ENCODE measurements around the gene MEIOB. TPM values are rescaled to one million over a fixed set of nuclear protein-coding genes. Genes with fewer than 3 reads are reported as not detected.

Gene MEIOB
- polyA plus RNA-seq, 1 of the 3 experiments (the other 2 are of a cell fraction), result not detected

DNA sequence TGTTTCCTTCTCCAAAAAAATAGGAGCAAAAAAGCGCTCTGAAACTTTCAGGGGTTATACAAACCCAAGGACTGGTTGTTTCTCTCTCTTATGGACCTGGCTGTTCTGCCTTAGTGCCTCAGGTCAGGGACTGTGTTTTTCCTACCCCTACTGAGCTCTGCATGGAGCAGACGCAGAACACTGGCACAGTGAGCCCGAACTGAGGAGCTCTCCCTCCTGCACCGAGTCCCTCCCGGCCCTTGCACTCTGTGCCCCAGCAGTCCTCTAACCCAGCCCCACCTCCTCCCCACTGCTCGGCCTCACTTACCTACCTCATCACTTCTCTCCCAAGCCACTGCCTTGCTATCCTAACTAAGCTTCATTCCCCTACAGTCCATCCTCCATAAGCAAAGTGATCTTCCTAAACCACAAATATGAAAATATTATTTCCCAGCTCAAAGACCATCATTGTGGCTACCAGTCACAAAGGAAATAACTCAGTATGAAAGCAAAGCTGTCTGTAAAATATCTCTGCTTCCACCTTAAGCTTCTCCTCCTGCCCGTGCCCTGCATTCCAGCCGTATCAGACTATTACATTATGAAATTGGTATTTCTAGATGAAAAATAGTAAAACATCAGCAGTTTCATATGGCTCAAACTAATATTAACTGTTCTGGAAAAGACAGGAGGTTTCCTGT is 13.6 kb downstream of the MEIOB start:
- Histone ChIP-seq H3F3A (replicated peaks; ENCODE audit: insufficient read depth) (no peaks in the 10 kb centered on the region), H4K20me1 (ENCODE audit: insufficient read depth) (no peaks in the 10 kb centered on the region), H3K4me3 (ENCODE audit: low read depth in 2 of 2, low read length in 1 of 2) (no peak overlapping the region), H3K27ac (ENCODE audit: low read depth in 2 of 2, low read length in 1 of 2) (no peak overlapping the region), H2AFZ (ENCODE audit: low read depth) (no peak overlapping the region), H3K9me2 (no peaks in the 10 kb centered on the region), H3K9ac (no peak overlapping the region), H3K4me2 (no peak overlapping the region), H3K4me1 (ENCODE audit: control insufficient read depth in 1 of 2, insufficient read depth in 2 of 2, low read depth in 1 of 2, low read length in 1 of 2) (no peaks in the 10 kb centered on the region), H3K36me3 (replicated peaks in 1 of 2; ENCODE audit: control insufficient read depth in 1 of 2, insufficient read depth in 2 of 2, low read length in 1 of 2) (no peaks in the 10 kb centered on the region), H3K9me3 (no peaks in the 10 kb centered on the region), H3K79me2 (ENCODE audit: insufficient read depth) (no peaks in the 10 kb centered on the region), H3K27me3 (ENCODE audit: insufficient read depth) (0 out of 2 replicates have a peak, but pooled peaks cover 12% of the 10 kb centered on the region)
- TF ChIP-seq, protein P1, sequence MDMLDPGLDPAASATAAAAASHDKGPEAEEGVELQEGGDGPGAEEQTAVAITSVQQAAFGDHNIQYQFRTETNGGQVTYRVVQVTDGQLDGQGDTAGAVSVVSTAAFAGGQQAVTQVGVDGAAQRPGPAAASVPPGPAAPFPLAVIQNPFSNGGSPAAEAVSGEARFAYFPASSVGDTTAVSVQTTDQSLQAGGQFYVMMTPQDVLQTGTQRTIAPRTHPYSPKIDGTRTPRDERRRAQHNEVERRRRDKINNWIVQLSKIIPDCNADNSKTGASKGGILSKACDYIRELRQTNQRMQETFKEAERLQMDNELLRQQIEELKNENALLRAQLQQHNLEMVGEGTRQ (IDR thresholded peaks at IDR 0.05; ENCODE audit: borderline replicate concordance, low read depth, low read length), result no peak
- TF ChIP-seq, protein P2, sequence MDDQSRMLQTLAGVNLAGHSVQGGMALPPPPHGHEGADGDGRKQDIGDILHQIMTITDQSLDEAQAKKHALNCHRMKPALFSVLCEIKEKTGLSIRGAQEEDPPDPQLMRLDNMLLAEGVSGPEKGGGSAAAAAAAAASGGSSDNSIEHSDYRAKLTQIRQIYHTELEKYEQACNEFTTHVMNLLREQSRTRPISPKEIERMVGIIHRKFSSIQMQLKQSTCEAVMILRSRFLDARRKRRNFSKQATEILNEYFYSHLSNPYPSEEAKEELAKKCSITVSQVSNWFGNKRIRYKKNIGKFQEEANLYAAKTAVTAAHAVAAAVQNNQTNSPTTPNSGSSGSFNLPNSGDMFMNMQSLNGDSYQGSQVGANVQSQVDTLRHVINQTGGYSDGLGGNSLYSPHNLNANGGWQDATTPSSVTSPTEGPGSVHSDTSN (IDR thresholded peaks at IDR 0.05), result peak; percentile 21; the same call in 1 of the 2 replicates
- POLR2A ChIA-PET, result no interaction called here
- DNase-seq, result no peak
- CTCF ChIA-PET, result interaction anchor here (0.9 to 2.8 kb wide), 3 partner anchors 8 to 83 kb away, joined by 3 to 24 read pairs (median 4); no protein-coding TSS in a partner anchor
- 54% methylated on average over 8 of the region's 8 CpGs for WGBS (ENCODE audit: low lambda C conversion rate)

DNA sequence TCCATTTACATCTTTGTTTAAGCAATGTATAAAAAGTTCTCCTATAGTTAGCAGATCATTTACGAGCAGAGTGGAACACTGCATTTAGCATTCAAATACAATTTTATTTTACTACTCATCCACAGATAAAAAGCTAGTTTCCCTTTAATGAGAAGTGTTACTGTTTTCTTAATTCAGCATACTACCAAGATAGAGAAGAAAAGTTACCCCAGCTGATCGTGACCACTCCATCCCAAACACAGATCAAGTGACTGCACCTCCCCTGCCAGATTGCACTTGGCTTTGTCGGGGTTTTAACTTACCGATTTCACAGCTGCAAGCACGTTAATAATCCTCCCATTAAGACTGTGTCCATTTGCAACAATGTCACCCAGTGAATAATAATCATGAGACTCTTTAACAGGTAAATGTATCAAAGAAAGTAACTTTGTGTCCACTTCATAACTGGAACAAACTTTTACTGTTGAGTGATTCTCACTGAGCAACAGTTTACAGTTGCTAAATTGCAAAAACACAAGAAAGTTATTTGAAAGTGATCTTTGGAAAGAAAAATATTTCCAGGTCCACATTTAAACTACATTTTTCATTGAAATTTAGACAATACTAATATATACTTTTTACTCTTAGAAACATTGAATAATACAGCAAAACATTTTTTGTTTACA is 14.4 kb downstream of the MEIOB start:
- no peaks in the 10 kb centered on the region for H3K36me3 ChIP-seq (replicated peaks in 1 of 2; ENCODE audit: control insufficient read depth in 1 of 2, insufficient read depth in 2 of 2, low read length in 1 of 2)
- H3K4me1 ChIP-seq (ENCODE audit: control insufficient read depth in 1 of 2, insufficient read depth in 2 of 2, low read depth in 1 of 2, low read length in 1 of 2), result no peaks in the 10 kb centered on the region
- no peaks in the 10 kb centered on the region for H3K9me3 ChIP-seq
- DNase-seq, result no peak
- H4K20me1 ChIP-seq (ENCODE audit: insufficient read depth), result no peaks in the 10 kb centered on the region
- 48% methylated on average over 5 of the region's 5 CpGs for WGBS (ENCODE audit: low lambda C conversion rate)
- CTCF ChIA-PET, result interaction anchor here (1.0 to 2.8 kb wide), 2 partner anchors 8 to 72 kb away, joined by 4 to 24 read pairs; no protein-coding TSS in a partner anchor
- H3K79me2 ChIP-seq (ENCODE audit: insufficient read depth), result no peaks in the 10 kb centered on the region
- no peaks in the 10 kb centered on the region for H3K9me2 ChIP-seq
- no peak overlapping the region for H2AFZ ChIP-seq (ENCODE audit: low read depth)
- TF ChIP-seq SMC3 (IDR thresholded peaks at IDR 0.05; ENCODE audit: low read depth, low read length) (no peak), GABPA (IDR thresholded peaks at IDR 0.05; ENCODE audit: low read depth) (no peak), RFX5 (IDR thresholded peaks at IDR 0.05; ENCODE audit: low read length) (no peak)
- H3K9ac ChIP-seq, result no peak overlapping the region
- POLR2A ChIA-PET, result no interaction called here
- H3K4me2 ChIP-seq, result no peak overlapping the region
- H3K27me3 ChIP-seq (ENCODE audit: insufficient read depth), result 0 out of 2 replicates have a peak, but pooled peaks cover 12% of the 10 kb centered on the region
- H3K27ac ChIP-seq (ENCODE audit: low read depth in 2 of 2, low read length in 1 of 2), result no peak overlapping the region
- no peaks in the 10 kb centered on the region for H3F3A ChIP-seq (replicated peaks; ENCODE audit: insufficient read depth)
- H3K4me3 ChIP-seq (ENCODE audit: low read depth in 2 of 2, low read length in 1 of 2), result no peak overlapping the region

DNA sequence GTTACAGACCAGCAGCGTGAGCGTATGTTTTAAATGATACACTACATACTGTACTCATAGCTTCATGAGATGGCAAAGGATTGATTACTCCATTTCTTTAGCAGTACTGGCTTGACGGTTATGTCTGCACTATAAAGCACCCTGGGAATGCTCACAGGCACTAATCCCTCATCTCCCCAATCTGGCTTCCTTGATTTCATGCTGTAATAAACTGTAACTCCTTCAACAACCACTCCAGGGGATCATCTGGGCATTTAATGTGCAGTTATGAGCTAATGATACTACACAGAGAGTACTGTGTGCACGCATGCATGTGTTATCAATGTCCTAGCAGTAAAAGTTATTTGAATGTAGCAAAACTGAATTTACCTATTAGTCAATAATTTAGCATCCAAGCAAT is 20.2 kb downstream of the MEIOB start:
- no peak overlapping the region for H3K27ac ChIP-seq (ENCODE audit: low read depth in 2 of 2, low read length in 1 of 2)
- no peak for TF ChIP-seq EZH2phosphoT487 (IDR thresholded peaks at IDR 0.05; ENCODE audit: borderline replicate concordance, low read depth)
- no peak for TF ChIP-seq TEAD4 (IDR thresholded peaks at IDR 0.05; ENCODE audit: borderline replicate concordance, insufficient read depth)
- no peak for TF ChIP-seq RFX5 (IDR thresholded peaks at IDR 0.05; ENCODE audit: low read length)
- TF ChIP-seq FOXJ3 (CRISPR knock-in tag; IDR thresholded peaks at IDR 0.05), result no peak
- TF ChIP-seq ELF1 (IDR thresholded peaks at IDR 0.05), result no peak
- no peaks in the 10 kb centered on the region for H3K9me2 ChIP-seq
- peaks cover 3% of the 10 kb centered on the region for H3F3A ChIP-seq (replicated peaks; ENCODE audit: insufficient read depth)
- no peak overlapping the region for H3K4me3 ChIP-seq (ENCODE audit: low read depth in 2 of 2, low read length in 1 of 2)
- WGBS (ENCODE audit: low lambda C conversion rate), result 70% methylated on average over 4 of the region's 4 CpGs
- H3K9ac ChIP-seq, result no peak overlapping the region
- H4K20me1 ChIP-seq (ENCODE audit: insufficient read depth), result no peaks in the 10 kb centered on the region
- CTCF ChIA-PET, result interaction anchor here (0.9 kb wide), 1 partner anchor 11 kb away, joined by 5 read pairs; no protein-coding TSS in a partner anchor
- POLR2A ChIA-PET, result interaction anchor here (0.7 kb wide), 1 partner anchor 303 kb away, joined by 4 read pairs; no protein-coding TSS in a partner anchor
- no peak overlapping the region for H2AFZ ChIP-seq (ENCODE audit: low read depth)
- H3K79me2 ChIP-seq (ENCODE audit: insufficient read depth), result no peaks in the 10 kb centered on the region
- no peaks in the 10 kb centered on the region for H3K36me3 ChIP-seq (replicated peaks in 1 of 2; ENCODE audit: control insufficient read depth in 1 of 2, insufficient read depth in 2 of 2, low read length in 1 of 2)
- H3K4me2 ChIP-seq, result no peak overlapping the region
- no peaks in the 10 kb centered on the region for H3K9me3 ChIP-seq
- DNase-seq, result no peak
- H3K27me3 ChIP-seq (ENCODE audit: insufficient read depth), result peaks cover 12% of the 10 kb centered on the region; the same call in 1 of the 2 replicates
- no peaks in the 10 kb centered on the region for H3K4me1 ChIP-seq (ENCODE audit: control insufficient read depth in 1 of 2, insufficient read depth in 2 of 2, low read depth in 1 of 2, low read length in 1 of 2)

Data from SK-N-SH (cell line).